K562 (cell line): ENCODE measurements around the gene SLC4A1. TPM values are rescaled to one million over a fixed set of nuclear protein-coding genes. Genes with fewer than 3 reads are reported as not detected.
A peak's percentile ranks its signal among the peaks of the same experiment; 100 is the strongest.

Experiments
- ARID2 ChIP-seq: fragments of 450-650 bp; IDR thresholded peaks from 2 replicates; pipeline ENCODE4 v1.6.1; 2017; ENCODE audit warnings: antibody characterized with exemption, mild to moderate bottlenecking
- CCNT2 ChIP-seq: IDR thresholded peaks from 2 replicates; pipeline ENCODE4 v1.6.1; 2011; ENCODE audit warnings: borderline replicate concordance, low read depth, mild to moderate bottlenecking, moderate library complexity, mixed read lengths, low read length; ENCODE audit not compliant: insufficient read length; ENCODE audit errors: extremely low read depth
- GATAD2B ChIP-seq: fragments of 450-650 bp; IDR thresholded peaks from 2 replicates; pipeline ENCODE4 v1.6.1; 2017; ENCODE audit warnings: mild to moderate bottlenecking, borderline replicate concordance
- HMBOX1 ChIP-seq: sonication (generic); IDR thresholded peaks from 2 replicates; pipeline ENCODE4 v1.6.1; 2016
- MLLT1 ChIP-seq, 2 experiments: fragments of 450-650 bp; IDR thresholded peaks; 2 replicates each; pipeline ENCODE4 v1.6.1; 2016
- PRPF4 ChIP-seq: fragments of 200-400 bp; formaldehyde crosslinking; IDR thresholded peaks from one replicate; pipeline ENCODE4 v1.6.1; 2017; ENCODE audit warnings: low read length, low read depth, mild to moderate bottlenecking; ENCODE audit not compliant: insufficient read depth, poor library complexity, severe bottlenecking
- RBM39 ChIP-seq: fragments of 200-400 bp; formaldehyde crosslinking; optimal IDR thresholded peaks from 2 replicates; pipeline ENCODE3; 2018; ENCODE audit warnings: low read depth, low read length
- TEAD2 ChIP-seq: fragments of 450-650 bp; IDR thresholded peaks from 2 replicates; pipeline ENCODE4 v1.6.1; 2016; ENCODE audit warnings: missing genetic modification characterization, control low read depth, missing compliant biosample characterization
- TFE3 ChIP-seq: fragments of 450-650 bp; formaldehyde crosslinking; IDR thresholded peaks from 2 replicates; pipeline ENCODE4 v1.4.0; 2020; ENCODE audit warnings: mild to moderate bottlenecking, mixed read lengths
- TRIM28 ChIP-seq: fragments of 450-650 bp; IDR thresholded peaks from 2 replicates; pipeline ENCODE4 v1.6.1; 2017
- ZMIZ1 ChIP-seq, 2 experiments: fragments of 150-350 bp in 1 of 2; IDR thresholded peaks; 2 replicates each; pipeline ENCODE4 v1.6.1; 2012 to 2016; ENCODE audit warnings: low read depth in 2 of 2, low read length in 2 of 2, mild to moderate bottlenecking in 1 of 2, moderate library complexity in 1 of 2
- ZNF146 ChIP-seq: IDR thresholded peaks from one replicate; pipeline ENCODE4 v1.6.1; 2018; ENCODE audit warnings: missing compliant biosample characterization; ENCODE audit not compliant: unreplicated experiment
- ZNF253 ChIP-seq: fragments of 250-450 bp; sonication (Bioruptor Pico); conservative IDR thresholded peaks from 2 replicates; pipeline ENCODE4 v1.6.1; 2021; ENCODE audit warnings: mild to moderate bottlenecking
- polyA plus RNA-seq, 8 experiments: library from polyadenylated mRNA; depleted of rRNA in 4 of 8; stranded (reverse) in 5 of 8; unstranded in 3 of 8; fragments of >200 nt; fragmentation: Nextera tagmentation in 2 of 8; fragmentation: Illumina TruSeq in 1 of 8; extraction: Ambion mirVana in 2 of 8; extraction: Trizol in 1 of 8; gene quantifications; 2 replicates each; pipeline versions ENCODE4 v1.2.1 to v1.2.3, GENCODE V29; 2011 to 2014; ENCODE audit warnings: inconsistent platforms in 1 of 8, missing spikeins in 1 of 8
- total RNA-seq, 7 experiments: library from RNA; depleted of rRNA in 6 of 7; stranded (reverse); fragments of >200 nt in 6 of 7; fragmentation: Illumina TruSeq in 2 of 7; extraction: Trizol in 2 of 7; gene quantifications; 2 replicates each; pipeline versions ENCODE4 v1.2.1 to v1.2.3, GENCODE V29; 2011 to 2021; ENCODE audit warnings: low replicate concordance in 1 of 7

The SLC4A1 gene
- total and polyA plus RNA-seq, 9 of the 15 experiments (the other 6 are each of a cell fraction or from before 2014, with no cell fraction given): 0.14 to 1.00 (median 0.53) TPM

GRCh38 chr17:44210342-44211192 lies 57.4 kb downstream of the SLC4A1 start (continued):
- TF ChIP-seq ZMIZ1 (IDR thresholded peaks at IDR 0.05; ENCODE audit: low read depth in 2 of 2, low read length in 2 of 2) (peak in 1 of 2 experiments; percentile 54; a peak in 1 of 4 replicates), HMBOX1 (no peak), TEAD2 (tag) (no peak), ARID2 (peak; percentile 97), CCNT2 (peak; percentile 89), RBM39 (no peak), ZNF253 (CRISPR knock-in tag) (no peak), ZNF146 (CRISPR knock-in tag) (no peak), GATAD2B (0 out of 2 replicates have a peak, but pooled peaks have one; percentile 75), TFE3 (CRISPR knock-in tag) (no peak), PRPF4 (peak; percentile 46), TRIM28 (no peak), MLLT1 (IDR thresholded peaks at IDR 0.05) (peak in 1 of 2 experiments; percentile 24; a peak in 1 of 4 replicates)
